Coronary artery (tissue), 2 donors: Measurements from ENCODE around the gene HSPA9.

Experiments used
- DNase-seq: peaks from one replicate; pipeline ENCODE4 v3.0.0-alpha.2; 2017; ENCODE audit warnings: low spot score
- H3K27ac ChIP-seq, 2 donors: fragments of 200-600 bp; sonication (generic); one replicate each; pipeline ENCODE4 v1.5.1; 2016 to 2019
- H3K4me3 ChIP-seq: fragments of 200-600 bp; sonication (generic); 2 replicates; pipeline ENCODE4 v1.5.1; 2016; ENCODE audit warnings: mild to moderate bottlenecking, moderate library complexity
- CTCF ChIP-seq: fragments of 200-600 bp; sonication (generic); IDR thresholded peaks from one replicate; pipeline ENCODE4 v1.5.1; 2019; ENCODE audit warnings: antibody characterized with exemption

Gene HSPA9

GRCh38 chr5:138549414-138549813, 25.8 kb downstream of the HSPA9 start:
- no peak for TF ChIP-seq CTCF
- Histone ChIP-seq H3K27ac (no peak overlapping the region), H3K4me3 (no peak overlapping the region)
- no peak for DNase-seq

GRCh38 chr5:138545919-138546562, 29.2 kb downstream of the HSPA9 start:
- DNase-seq: no peak
- no peak for TF ChIP-seq CTCF
- Histone ChIP-seq H3K27ac (no peak overlapping the region), H3K4me3 (no peak overlapping the region)

GRCh38 chr5:138544181-138545134, 30.7 kb downstream of the HSPA9 start:
- Histone ChIP-seq H3K27ac (peak overlapping the region; percentile 95 to 97), H3K4me3 (peak overlapping the region; percentile 84)
- DNase-seq: peak; percentile 74
- TF ChIP-seq CTCF: no peak

- DNase-seq: peak; percentile 91
- TF ChIP-seq CTCF: no peak
Measured at GRCh38 chr5:138543730-138544104, 31.5 kb downstream of the HSPA9 start.

GRCh38 chr5:138542956-138543729, 32.1 kb downstream of the HSPA9 start, which contains the start of gene ETF1:
ETF1 (minus strand) TSS chr5:138543236; CDS start chr5:138542918, 318 bp downstream.
- H3K27ac ChIP-seq: peak within 1 kb of the TSS; percentile 95 to 99
- DNase-seq: peak; percentile 100
- TF ChIP-seq CTCF: no peak
- peak within 1 kb of the TSS; percentile 84 for H3K4me3 ChIP-seq

More at GRCh38 chr5:138543730-138544104, 31.5 kb downstream of the HSPA9 start:
- peak overlapping the region; percentile 84 for H3K4me3 ChIP-seq
- H3K27ac ChIP-seq: peak overlapping the region; percentile 95 to 97

GRCh38 chr5:138542180-138542955, 32.8 kb downstream of the HSPA9 start:
- H3K27ac ChIP-seq: peak overlapping the region; percentile 95 to 99
- DNase-seq: no peak
- H3K4me3 ChIP-seq: peak overlapping the region; percentile 84
- no peak for TF ChIP-seq CTCF
